ENCODE results near the gene LXN.
"Not testable (repeated sequence)": the region's sequence is repeated elsewhere in the genome, so short reads cannot be mapped to it uniquely, and the experiment has no call there.

The LXN gene, protein sequence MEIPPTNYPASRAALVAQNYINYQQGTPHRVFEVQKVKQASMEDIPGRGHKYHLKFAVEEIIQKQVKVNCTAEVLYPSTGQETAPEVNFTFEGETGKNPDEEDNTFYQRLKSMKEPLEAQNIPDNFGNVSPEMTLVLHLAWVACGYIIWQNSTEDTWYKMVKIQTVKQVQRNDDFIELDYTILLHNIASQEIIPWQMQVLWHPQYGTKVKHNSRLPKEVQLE

DNA sequence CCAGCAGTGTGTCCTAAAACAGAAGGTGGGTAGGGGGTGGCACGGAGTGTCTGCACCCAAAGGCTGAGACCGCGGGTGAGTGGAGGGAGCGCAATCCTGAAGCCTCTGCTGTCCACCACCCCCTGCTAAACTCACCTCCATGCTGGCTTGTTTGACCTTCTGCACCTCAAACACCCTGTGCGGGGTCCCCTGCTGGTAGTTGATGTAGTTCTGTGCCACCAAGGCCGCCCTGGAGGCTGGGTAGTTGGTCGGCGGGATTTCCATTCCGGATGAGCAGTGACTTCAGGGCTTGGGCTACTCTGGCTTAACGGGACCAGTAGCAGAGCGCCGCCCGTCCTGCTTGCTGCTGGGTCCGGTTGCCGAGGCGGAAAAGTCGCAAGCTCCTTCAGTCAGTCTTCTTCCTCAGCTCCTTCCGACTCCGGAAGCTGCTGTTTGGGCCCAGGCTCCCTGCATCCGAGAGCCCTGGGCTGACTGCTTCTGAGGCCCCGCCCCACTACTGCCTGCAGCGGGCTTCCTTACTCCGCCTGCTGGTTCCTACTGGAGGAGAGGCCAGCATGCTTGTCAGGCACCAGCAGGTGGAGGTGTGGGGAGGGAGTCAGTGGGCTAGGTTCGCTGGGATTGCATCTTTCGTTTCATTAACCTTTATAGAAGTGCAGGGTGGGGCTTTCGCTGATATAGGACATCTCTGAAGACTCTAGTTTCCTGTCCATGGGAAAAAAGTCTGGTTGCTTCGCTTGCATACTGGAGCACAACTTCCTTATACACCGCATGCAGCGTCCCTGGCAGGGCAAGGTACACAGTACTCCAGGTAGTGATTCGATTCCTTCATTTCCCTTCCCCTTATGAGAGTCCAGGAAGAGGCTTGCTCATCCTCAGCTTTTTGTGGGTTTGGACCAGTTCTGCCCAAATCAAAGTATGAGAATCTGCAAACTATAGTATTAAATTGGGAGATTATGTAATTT, at the start of gene LXN:
Gene LXN, minus strand, starts transcription at position 434 of the 962 bp plus-strand sequence. Its CDS starts 170 bp downstream, at position 264.
- peak; percentile 42 to 50 for DNase-seq (ENCODE audit: low read depth in 2 of 2, low spot score in 1 of 2)

DNA sequence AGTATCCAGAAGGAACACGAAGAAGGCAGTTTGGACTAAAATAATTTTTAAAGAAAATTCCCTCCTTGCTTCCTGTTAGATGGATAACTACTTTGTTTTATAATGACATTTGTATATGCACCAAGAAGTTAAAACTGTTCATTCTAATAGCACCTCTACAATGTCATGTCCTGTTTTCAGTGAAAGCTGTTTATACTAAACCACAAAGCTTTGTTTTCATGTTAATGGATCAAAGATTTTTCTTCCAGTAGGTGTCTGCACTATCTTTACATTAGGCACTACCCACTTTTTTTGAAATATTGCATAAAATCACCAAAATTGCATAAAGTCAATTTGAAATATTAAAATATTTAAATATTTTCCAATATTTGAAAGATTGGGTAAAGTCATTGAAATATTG, 49.7 kb upstream of the LXN start:
- no peak for DNase-seq (ENCODE audit: low read depth in 2 of 2, low spot score in 1 of 2)

DNA sequence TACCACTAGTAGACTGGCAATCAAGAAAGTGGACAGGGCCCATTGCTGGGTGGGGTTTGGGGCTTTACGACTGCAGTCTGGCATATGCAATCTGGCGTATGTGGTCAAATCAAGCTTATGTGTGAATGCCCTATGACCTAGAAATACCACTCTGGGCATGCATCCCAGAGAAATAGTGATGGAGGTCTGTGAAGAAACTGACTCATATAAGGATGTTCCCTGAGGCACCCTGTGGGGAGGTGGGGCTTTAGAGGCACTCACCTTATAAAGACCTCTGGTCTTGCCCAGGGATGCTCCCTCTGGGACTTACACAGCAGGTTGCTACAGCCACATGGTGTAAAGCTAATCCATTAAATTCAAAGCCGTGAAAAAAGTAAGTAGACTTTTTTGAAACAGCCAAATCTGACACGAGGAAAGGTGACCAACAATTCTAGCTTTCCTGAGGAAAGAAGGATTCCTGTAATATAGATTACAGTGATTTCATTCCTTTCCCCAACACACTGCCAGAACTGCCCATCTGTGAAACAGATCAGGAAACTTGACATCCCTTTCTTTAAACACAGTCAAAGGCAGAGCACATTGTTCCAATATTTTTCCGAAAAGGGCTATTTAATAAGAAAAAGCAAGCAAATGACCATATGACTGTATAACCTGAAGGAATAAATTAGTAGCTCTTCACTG, 46.2 kb upstream of the LXN start:
- no peak for DNase-seq (ENCODE audit: low read depth in 2 of 2, low spot score in 1 of 2)

DNA sequence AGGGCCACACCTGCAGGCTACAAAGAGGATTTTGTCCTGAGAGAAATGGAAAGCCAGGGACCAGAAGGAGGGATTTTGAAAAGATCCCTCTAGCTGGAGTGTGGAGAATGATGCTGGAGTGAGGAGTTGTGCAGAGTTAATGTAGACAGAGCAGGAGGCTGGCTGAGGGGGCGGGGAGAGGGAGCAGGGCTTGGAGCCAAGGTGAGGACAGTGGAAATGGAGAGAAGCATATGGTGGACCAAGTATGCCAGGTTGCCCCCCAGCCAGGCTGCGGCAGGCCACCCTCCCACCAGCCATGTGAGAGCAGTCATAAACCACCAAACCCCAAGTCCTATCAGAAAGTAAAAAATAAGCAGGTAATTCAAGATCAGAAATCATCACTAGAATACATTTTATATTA, 45.1 kb upstream of the LXN start:
- no peak for DNase-seq (ENCODE audit: low read depth in 2 of 2, low spot score in 1 of 2)

DNA sequence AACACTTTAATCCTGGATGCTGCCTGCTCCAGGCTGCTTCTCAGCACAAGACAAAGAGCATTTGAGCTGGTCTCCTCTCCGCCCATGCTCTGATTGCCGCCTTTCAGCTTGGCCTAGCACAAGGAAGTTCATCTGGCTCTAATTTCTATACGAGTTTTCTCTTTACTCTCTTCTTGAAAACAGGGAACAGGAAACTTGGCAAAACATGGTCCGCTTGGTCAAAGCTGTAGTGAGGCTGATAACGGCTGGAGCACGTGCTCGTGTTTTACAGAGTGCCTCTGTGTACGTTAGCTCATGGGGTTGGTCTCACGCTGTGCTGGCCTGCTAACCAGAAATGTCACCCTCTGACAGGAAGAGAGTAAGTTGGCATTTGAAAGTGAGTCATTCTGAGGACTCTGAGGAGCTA, 40.6 kb upstream of the LXN start:
- DNase-seq (ENCODE audit: low read depth in 2 of 2, low spot score in 1 of 2): no peak

DNA sequence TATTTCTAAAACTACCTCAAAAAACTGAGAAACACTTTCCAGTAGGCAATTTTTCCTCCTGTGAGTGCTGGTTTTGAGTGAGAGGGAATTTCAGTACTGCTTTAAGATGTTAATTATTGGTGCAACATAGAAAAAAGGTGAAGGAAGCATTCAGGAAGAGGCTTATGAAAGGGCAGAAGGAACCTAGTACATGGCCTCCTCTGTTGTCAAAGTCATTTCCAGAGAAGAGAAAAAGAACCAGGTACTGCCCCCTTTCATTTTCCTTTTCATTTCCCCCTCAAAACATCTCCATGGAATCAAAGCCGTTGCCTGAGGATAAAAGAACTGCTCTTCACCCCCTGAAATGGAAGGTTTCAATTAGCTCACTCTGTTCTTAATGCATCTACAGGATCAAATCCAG, 40.0 kb upstream of the LXN start:
- DNase-seq (ENCODE audit: low read depth in 2 of 2, low spot score in 1 of 2): no peak

DNA sequence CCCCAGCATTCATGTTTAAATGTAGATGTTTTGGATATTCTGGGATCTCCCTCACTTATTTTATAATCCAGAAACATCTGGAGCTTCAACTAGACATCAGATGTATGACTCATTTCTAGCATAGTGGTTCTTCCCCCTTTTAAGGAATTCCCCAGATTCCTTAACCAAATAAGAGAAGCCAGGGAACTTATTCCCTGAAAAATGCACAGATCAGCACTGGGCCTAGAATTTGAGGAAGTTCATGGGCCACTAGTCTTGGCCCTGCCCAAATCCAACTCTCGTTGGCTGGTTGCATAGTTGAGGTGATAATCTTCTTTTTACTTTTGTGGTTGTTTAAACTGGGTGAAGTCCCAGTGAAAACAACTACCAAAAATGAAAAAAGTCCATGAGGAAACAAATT, 39.4 kb upstream of the LXN start:
- DNase-seq (ENCODE audit: low read depth in 2 of 2, low spot score in 1 of 2): no peak

DNA sequence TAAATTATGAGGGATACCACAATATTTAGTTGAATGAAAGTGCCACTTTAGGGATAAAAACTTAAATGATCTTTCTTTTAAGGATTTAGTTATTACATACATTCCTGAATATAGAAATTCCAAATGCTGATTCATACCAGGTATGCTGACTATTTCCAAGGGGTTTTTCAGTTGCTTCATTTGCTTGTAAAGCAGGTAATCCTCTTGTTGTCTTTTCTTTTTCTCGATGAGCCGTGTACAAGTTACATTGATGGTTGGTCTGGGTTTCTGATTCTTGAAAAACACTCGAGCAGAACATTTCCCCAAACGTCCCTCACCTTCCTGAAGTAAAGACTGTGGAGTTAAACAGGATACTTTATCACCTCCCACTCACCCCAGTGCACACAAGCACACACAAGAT, 38.2 kb upstream of the LXN start:
- no peak for DNase-seq (ENCODE audit: low read depth in 2 of 2, low spot score in 1 of 2)

DNA sequence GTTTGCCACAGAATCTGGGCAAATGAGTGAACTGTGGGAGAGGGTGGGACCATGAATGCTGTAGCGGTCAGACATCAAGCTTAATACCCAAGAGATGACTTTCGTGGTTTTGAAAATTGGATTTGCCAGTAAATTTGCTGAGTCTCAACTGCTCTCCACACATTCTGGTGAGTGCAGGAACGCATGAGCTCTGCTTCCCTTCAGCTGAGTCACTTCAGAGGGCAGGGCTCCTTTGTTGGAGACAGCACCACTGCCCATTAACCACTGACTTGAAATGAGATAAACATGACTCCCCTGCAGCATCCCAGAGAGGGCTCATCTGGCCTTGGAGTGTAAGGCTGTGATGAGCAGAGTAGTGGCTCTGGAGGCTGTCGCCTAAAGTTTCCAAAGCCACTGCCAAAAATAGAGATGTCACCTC, 37.2 kb upstream of the LXN start:
- no peak for DNase-seq (ENCODE audit: low read depth in 2 of 2, low spot score in 1 of 2)

DNA sequence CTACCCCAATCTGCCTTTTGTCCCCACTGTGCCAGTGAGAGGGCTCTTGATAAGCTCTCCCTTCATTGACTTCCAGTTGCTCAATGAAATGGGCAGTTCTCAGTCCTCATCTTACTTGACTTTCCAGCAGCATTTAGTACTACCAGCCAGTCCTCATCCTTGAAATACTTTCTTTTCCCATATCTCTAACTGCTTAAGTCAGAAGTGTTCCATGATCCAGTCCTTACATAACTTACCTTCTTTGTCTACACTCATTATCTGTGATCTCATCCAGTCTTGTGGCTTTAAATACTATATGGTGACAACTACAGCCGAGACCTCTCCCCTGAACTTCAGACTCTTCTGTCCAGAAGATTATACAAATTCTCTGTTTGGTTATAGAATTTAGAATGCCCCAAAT, 31.1 kb upstream of the LXN start:
- DNase-seq (ENCODE audit: low read depth in 2 of 2, low spot score in 1 of 2): no peak

DNA sequence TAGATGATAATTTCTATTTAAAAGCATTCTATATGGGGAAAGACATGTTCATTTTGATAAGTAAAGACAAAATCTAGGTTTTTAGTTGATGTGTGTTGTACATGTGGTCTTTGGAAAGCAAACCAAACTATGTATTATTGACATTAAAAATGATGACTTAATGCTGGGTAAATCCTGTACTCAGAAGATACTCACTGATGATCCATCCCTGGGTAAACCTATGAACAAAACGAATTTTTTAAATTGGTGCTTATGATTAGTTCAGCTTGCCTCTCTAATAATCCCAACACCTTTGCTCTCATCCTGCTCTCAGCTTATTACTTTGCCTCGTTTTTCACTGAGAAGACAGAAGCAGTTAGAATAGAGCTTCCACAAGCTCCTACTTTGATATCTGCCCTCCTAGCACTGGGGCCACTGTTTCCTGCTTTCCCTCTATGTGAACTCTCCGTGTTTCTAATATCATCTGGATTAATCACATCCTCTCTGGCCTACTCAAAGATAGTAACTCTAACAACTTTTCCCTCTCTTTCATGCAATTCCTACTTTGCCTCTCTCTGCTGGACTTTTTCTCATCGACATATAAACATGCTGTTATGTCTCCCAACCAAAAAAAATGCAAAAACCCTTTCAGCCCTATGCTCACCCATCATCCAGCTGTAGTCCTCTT, 30.5 kb upstream of the LXN start:
- DNase-seq (ENCODE audit: low read depth in 2 of 2, low spot score in 1 of 2): no peak

DNA sequence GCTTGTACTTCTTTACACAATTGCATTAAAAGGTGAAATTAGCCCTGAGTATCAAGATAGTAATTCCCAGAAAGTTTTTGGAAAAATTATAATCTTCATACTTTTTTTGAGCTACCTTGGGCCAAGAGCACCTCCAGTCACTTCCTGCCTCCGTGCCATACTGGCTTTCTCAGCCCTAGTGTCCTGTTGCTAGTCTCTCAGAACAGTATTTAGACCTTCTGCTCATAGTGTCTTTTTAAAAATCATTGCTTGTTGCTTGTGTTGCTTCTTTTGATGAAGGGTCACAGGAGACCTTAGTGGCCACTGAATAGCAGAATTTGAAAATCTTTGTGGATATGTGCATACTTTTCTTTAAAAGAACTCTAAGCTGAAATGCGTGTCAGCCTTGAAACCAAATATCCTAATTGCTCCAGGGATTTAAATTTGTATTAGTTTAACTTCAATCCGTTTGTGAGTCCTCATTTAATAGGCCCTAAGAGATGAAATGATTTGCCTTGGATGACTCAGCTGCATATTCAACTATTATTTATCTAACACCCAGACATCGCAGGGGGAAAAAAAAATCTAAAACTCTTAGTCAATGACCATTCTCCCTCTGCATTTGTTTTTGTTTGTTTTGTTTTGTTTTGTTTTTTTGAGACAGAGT, 29.1 kb upstream of the LXN start:
- no peak for DNase-seq (ENCODE audit: low read depth in 2 of 2, low spot score in 1 of 2)

DNA sequence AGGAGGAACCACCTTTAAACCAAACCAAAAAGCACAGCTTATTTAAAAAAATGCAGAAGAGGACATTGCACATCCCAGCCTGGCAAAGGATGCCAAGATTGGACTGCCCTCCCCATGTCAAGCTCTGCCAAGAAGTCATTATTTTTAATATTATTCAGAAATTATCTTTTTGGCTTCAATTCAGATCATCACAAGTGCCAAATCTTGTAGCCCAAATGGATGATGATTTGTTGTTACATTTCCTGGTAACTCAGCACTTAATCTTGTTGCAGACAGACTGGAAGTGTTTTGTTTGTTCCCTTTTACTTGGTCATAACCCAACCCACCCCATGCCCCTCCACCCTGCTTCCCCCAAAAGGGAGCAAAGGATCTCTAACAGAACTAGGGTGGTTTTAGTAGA, 28.1 kb upstream of the LXN start:
- DNase-seq (ENCODE audit: low read depth in 2 of 2, low spot score in 1 of 2): no peak

DNA sequence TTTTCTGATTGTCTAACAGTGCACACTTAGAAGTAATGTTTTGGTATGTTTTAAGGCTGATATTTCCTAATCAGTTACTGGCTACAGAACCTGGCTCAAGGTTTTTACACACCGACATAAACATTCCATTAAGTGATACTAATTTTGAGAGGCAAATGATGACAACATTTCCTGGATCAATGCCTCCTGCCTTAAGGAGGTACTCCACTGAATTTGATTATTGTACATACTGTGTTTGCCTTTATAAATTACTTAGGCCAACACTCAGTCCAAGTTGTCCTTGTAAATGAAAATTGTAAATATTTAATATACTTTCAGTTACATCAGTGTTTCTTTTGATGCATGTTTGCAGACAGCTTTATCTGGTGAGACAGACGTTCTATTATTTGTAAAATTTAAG, 24.2 kb upstream of the LXN start:
- DNase-seq (ENCODE audit: low read depth in 2 of 2, low spot score in 1 of 2): no peak

DNA sequence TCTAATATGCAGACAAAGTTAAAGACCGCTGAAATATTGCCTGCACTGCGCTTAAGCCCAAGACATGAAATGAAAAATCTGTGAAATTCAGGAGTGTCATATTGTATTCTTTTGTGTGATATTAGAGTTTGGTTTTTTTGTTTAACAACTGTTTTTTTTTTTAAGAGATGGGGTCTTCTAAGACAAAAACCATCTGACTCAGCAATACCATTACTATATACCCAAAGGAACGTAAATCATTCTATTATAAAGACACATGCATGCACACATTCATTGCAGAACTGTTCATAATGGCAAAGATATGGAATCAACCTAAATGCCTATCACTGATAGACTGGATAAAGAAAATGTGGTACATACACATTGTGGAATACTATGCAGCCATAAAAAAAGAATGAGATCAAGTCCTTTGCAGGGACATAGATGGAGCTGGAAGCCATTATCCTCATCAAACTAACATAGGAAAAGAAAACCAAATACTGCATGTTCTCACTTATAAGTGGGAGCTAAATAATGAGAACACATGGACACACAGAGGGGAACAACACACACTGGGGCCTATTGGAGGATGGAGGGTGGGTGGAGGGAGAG, 21.5 kb upstream of the LXN start:
- DNase-seq (ENCODE audit: low read depth in 2 of 2, low spot score in 1 of 2): not testable (repeated sequence)

DNA sequence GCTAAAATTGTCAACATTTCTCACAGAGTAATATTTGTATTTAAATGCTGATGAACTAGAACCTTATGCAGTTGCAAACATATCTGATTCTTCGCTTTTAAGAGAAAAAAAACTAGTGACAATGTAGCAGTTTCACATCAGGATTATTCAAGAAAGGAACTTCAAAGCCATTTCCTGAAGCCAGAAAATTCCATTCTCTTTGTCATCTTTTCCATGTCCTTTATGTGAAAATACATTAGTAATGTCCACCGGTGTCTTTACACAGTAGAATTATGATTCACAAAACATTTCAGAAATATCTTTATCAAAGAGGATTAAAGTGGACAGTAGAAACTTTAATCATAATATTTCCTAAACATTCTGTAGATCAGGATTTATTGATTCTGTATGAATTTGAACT, 12.7 kb upstream of the LXN start:
- DNase-seq (ENCODE audit: low read depth in 2 of 2, low spot score in 1 of 2): no peak

DNA sequence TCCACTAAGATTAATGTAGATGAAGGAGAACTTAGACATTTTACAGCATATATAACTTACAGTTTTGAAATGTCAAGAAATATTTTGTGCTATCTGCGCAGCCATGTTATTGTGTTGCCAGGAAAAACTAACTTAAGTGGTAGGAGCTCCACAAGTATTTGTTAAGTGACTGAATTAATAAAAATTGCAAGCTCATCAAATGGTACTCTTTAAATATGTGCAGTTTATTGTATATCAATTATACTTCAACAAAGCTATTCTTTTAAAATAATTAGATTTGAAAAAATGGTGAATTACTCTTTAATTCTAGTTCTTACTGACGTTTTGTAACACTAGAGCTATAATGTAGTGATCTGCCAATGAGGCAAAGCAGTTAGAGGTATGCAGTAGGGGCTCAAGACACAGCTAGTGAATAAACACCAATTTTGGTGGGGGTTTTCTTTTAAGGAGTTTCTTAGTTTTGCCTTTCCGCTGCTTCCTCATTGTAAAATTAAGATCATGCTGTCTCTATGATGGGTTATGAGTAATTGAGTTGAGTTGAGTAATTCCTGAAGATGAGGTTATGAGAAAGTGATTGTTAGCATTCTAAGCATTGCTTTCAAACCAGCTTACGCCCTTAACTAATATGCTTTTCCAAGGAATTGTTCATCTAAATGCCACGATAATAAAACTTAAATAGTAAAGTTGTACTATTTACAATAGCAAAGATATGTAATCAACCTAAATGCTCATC, 10.9 kb upstream of the LXN start:
- no peak for DNase-seq (ENCODE audit: low read depth in 2 of 2, low spot score in 1 of 2)

DNA sequence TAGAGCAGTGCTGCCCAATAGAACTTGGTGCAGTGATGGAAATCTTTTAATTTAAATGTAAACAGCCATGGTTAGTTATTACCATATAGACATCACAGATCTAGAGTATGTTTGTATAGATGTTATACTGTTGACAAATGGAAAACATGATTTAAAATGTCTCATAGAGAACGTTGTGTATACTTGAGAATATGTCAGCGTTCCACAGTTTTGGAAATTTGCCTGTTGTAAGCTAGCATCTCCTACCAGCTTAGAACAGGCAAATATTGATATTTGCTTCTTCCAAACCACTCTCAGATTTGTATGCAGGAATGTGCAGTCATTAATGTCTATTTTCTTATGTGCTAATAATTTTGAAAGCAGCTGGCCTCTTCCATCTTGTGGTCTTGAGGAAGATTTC, 8.4 kb upstream of the LXN start:
- no peak for DNase-seq (ENCODE audit: low read depth in 2 of 2, low spot score in 1 of 2)

DNA sequence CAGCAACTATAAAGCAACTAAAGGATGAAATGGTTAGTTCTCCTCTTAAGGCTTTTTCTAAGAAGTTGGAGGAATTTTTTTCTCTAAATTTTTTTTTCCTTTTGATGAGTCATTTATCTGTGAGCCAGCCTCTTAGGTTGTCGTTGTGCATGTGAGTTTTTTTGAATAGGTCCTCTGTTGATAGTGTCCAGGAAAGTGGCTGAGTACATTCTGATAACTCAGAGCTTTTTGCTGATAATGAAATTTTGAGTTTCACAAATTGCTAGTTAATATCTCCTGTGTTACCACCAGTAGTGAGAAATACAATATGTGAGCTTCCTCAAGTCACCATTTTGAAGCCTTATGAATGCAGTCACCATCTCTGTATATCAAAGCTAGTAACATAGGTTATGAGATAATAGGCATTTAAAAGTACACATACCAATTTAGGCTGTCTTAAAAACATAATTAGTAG, 7.1 kb upstream of the LXN start:
- DNase-seq (ENCODE audit: low read depth in 2 of 2, low spot score in 1 of 2): no peak

DNA sequence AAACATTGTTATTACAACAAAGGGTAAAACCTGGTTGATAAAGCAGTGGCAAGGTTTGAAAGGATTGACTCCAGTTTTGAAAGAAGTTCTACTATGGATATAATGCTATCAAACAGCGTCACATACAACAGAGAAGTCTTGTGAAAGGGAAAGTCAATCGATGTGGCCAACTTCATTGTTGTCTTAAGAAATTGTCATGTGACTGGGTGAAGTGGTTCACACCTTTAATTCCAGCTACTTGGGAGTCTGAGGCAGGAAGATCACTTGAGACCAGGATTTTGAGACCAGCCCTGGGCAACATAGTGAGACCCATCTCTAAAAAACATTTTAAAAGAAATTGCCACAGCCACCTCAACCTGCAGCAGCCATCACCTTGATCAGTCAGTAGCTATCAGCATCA, 6.2 kb upstream of the LXN start:
- DNase-seq (ENCODE audit: low read depth in 2 of 2, low spot score in 1 of 2): no peak
